GM23338 (cell line): ENCODE data around the gene NEK3. TPM values are rescaled to one million over a fixed set of nuclear protein-coding genes. Genes with fewer than 3 reads are reported as not detected.
"Not testable (repeated sequence)": the region's sequence is repeated elsewhere in the genome, so short reads cannot be mapped to it uniquely, and the experiment has no call there.

Experiments
- ATAC-seq: fragments of 200-7000 bp; cut with Tn5 transposase; 3 replicates; pipeline ENCODE4 v1.9.1; 2020
- DNase-seq: peaks from one replicate; pipeline ENCODE4 v3.0.0-alpha.2; 2015; ENCODE audit warnings: low spot score
- H2AFZ ChIP-seq: fragments of 200-600 bp; sonication (generic); 2 replicates; pipeline ENCODE4 v1.8.0; 2016; ENCODE audit warnings: antibody characterized with exemption, mild to moderate bottlenecking, moderate library complexity
- H3F3A ChIP-seq: fragments of 200-600 bp; sonication (generic); replicated peaks from 2 replicates; pipeline ENCODE4 v1.8.0; 2017; ENCODE audit warnings: antibody characterized with exemption, mixed run types, low read depth
- H3K27ac ChIP-seq: fragments of 200-600 bp; sonication (generic); 2 replicates; pipeline ENCODE4 v1.6.1; 2016; ENCODE audit warnings: low read depth
- H3K27me3 ChIP-seq: fragments of 200-600 bp; sonication (generic); 2 replicates; pipeline ENCODE4 v1.8.0; 2016; ENCODE audit warnings: mild to moderate bottlenecking, mixed run types, moderate library complexity; ENCODE audit not compliant: insufficient read depth
- H3K36me3 ChIP-seq: fragments of 200-600 bp; sonication (generic); 2 replicates; pipeline ENCODE4 v1.8.0; 2016; ENCODE audit warnings: mild to moderate bottlenecking; ENCODE audit not compliant: insufficient read depth
- H3K4me1 ChIP-seq: fragments of 200-600 bp; sonication (generic); 2 replicates; pipeline ENCODE4 v1.8.0; 2016; ENCODE audit warnings: mild to moderate bottlenecking, moderate library complexity; ENCODE audit not compliant: insufficient read depth
- H3K4me2 ChIP-seq: fragments of 200-600 bp; sonication (generic); 2 replicates; pipeline ENCODE4 v1.7.1; 2017; ENCODE audit warnings: mixed run types
- H3K4me3 ChIP-seq: fragments of 200-600 bp; sonication (generic); 2 replicates; pipeline ENCODE4 v1.6.1; 2016; ENCODE audit warnings: mixed run types
- H3K79me2 ChIP-seq: fragments of 200-600 bp; sonication (generic); replicated peaks from 2 replicates; pipeline ENCODE4 v1.8.0; 2017; ENCODE audit warnings: mild to moderate bottlenecking; ENCODE audit not compliant: insufficient read depth
- H3K9me2 ChIP-seq: fragments of 200-600 bp; sonication (generic); 2 replicates; pipeline ENCODE4 v1.8.0; 2017; ENCODE audit not compliant: insufficient read depth
- H4K20me1 ChIP-seq: fragments of 200-600 bp; sonication (generic); replicated peaks from 2 replicates; pipeline ENCODE4 v1.8.0; 2017; ENCODE audit warnings: mild to moderate bottlenecking; ENCODE audit not compliant: insufficient read depth
- H3K27ac Mint-ChIP-seq: 2 replicates; pipeline ENCODE4 v1.8.0; 2020; ENCODE audit warnings: inconsistent platforms, mild to moderate bottlenecking, moderate library complexity, mixed read lengths
- H3K27me3 Mint-ChIP-seq: 3 replicates; pipeline ENCODE4 v1.8.0; 2022; ENCODE audit warnings: low read depth, mild to moderate bottlenecking, moderate library complexity, mixed read lengths, inconsistent platforms; ENCODE audit not compliant: insufficient read depth, poor library complexity
- H3K36me3 Mint-ChIP-seq: 3 replicates; pipeline ENCODE4 v1.8.0; 2021; ENCODE audit warnings: low read depth, mild to moderate bottlenecking, inconsistent platforms, moderate library complexity, mixed read lengths
- H3K4me1 Mint-ChIP-seq: 3 replicates; pipeline ENCODE4 v1.8.0; 2020; ENCODE audit warnings: mild to moderate bottlenecking, inconsistent platforms, mixed read lengths
- H3K4me3 Mint-ChIP-seq: 3 replicates; pipeline ENCODE4 v1.8.0; 2021; ENCODE audit warnings: moderate library complexity, mild to moderate bottlenecking, inconsistent platforms, mixed read lengths
- H3K9me3 Mint-ChIP-seq: 3 replicates; pipeline ENCODE4 v1.8.0; 2020; ENCODE audit warnings: moderate library complexity, mild to moderate bottlenecking, inconsistent platforms, mixed read lengths
- CTCF ChIP-seq, 2 experiments: fragments of 200-600 bp in 1 of 2; sonication (generic) in 1 of 2; conservative IDR thresholded peaks; 2 replicates each; pipeline versions ENCODE4 v1.5.1 to v1.6.1; 2016 to 2017; ENCODE audit warnings: antibody characterized with exemption in 2 of 2, low read depth in 2 of 2, mild to moderate bottlenecking in 2 of 2, moderate library complexity in 1 of 2
- ETS1 ChIP-seq: IDR thresholded peaks from 2 replicates; pipeline ENCODE4 v1.6.1; 2016; ENCODE audit warnings: antibody characterized with exemption
- EZH2 ChIP-seq: fragments of 200-600 bp; sonication (generic); IDR thresholded peaks from one replicate; pipeline ENCODE4 v1.8.0; 2017; ENCODE audit warnings: antibody characterized with exemption, mild to moderate bottlenecking, low read depth; ENCODE audit not compliant: unreplicated experiment
- NANOG ChIP-seq: IDR thresholded peaks from 2 replicates; pipeline ENCODE4 v1.6.1; 2016; ENCODE audit warnings: antibody characterized with exemption, borderline replicate concordance
- POLR2AphosphoS5 ChIP-seq: IDR thresholded peaks from 2 replicates; pipeline ENCODE4 v1.6.1; 2016; ENCODE audit warnings: antibody characterized with exemption, low read depth
- STAT1 ChIP-seq: IDR thresholded peaks from one replicate; pipeline ENCODE4 v1.6.1; 2016; ENCODE audit warnings: antibody characterized with exemption; ENCODE audit not compliant: unreplicated experiment
- ZNF462 ChIP-seq: fragments of 250-450 bp; sonication (Bioruptor Pico); IDR thresholded peaks from 2 replicates; pipeline ENCODE4 v1.5.0; 2020; ENCODE audit warnings: mild to moderate bottlenecking, moderate library complexity
- long read RNA-seq: library from polyadenylated mRNA; unstranded; transcript quantifications from one replicate; pipeline ENCODE4 v2.0.0, GENCODE V29; 2020; ENCODE audit not compliant: unreplicated experiment
- polyA plus RNA-seq: library from polyadenylated mRNA; unstranded; fragments of >200 nt; fragmentation: Nextera tagmentation; extraction: Ambion mirVana; gene quantifications from 2 replicates; pipeline ENCODE4 v1.2.1, GENCODE V29; 2016
- total RNA-seq: library from RNA; depleted of rRNA; stranded (reverse); fragments of >200 nt; shearing (Covaris generic); gene quantifications from 2 replicates; pipeline ENCODE4 v1.2.3, GENCODE V29; 2014; rRNA removed

The NEK3 gene
- 26.6 and 26.7 TPM in 2 replicates for total RNA-seq
- polyA plus RNA-seq: 26.8 and 27.9 TPM in 2 replicates
- long read RNA-seq, transcript NEK3-205 (16 exons, 2,396 nt): major isoform, 5 of 12 reads
- long read RNA-seq, partial matches to known transcripts: 3 of 12 reads
- long read RNA-seq, other reads (novel, unspliced or antisense): 4 of 12 reads

GRCh38 chr13:52159159-52159982 lies at the start of gene NEK3:
NEK3 (minus strand) TSS chr13:52159597; CDS start chr13:52156191, 3,406 bp downstream.
- no peaks in the 10 kb centered on the region for H3K36me3 ChIP-seq
- H3K9me3 Mint-ChIP-seq: peaks cover 6% of the 10 kb centered on the region
- H3F3A ChIP-seq: no peaks in the 10 kb centered on the region
- H3K4me3 Mint-ChIP-seq: peak within 1 kb of the TSS; percentile 88
- no peaks in the 10 kb centered on the region for H4K20me1 ChIP-seq
- no peak within 1 kb of the TSS for H3K27ac ChIP-seq
- ATAC-seq: peak; percentile 97
- peak within 1 kb of the TSS; percentile 25; the same call in 1 of the 2 replicates for H3K27ac Mint-ChIP-seq
- peak within 1 kb of the TSS; percentile 86 for H3K4me3 ChIP-seq
- peaks cover 7% of the 10 kb centered on the region for H3K27me3 ChIP-seq
- H3K4me1 Mint-ChIP-seq: peaks cover 31% of the 10 kb centered on the region
- peak; percentile 88 for DNase-seq
- H3K4me2 ChIP-seq: peak within 1 kb of the TSS; percentile 90
- H2AFZ ChIP-seq: peak within 1 kb of the TSS; percentile 98
- peaks cover 5% of the 10 kb centered on the region for H3K36me3 Mint-ChIP-seq
- TF ChIP-seq CTCF (conservative IDR thresholded peaks at IDR 0.05; ENCODE audit: low read depth in 2 of 2): no peak
- no peak for TF ChIP-seq NANOG
- TF ChIP-seq EZH2: no peak
- no peak for TF ChIP-seq ETS1
- no peak for TF ChIP-seq ZNF462 (CRISPR knock-in tag)
- peak; percentile 64; the same call in 1 of the 2 replicates for TF ChIP-seq POLR2AphosphoS5
- no peak for TF ChIP-seq STAT1
- peaks cover 29% of the 10 kb centered on the region for H3K4me1 ChIP-seq
- H3K9me2 ChIP-seq: no peaks in the 10 kb centered on the region
- peaks cover 3% of the 10 kb centered on the region; the same call in 1 of the 2 replicates for H3K79me2 ChIP-seq
- peaks cover 9% of the 10 kb centered on the region for H3K27me3 Mint-ChIP-seq

- DNase-seq, ATAC-seq, H3K27me3 Mint-ChIP-seq, H3K4me1 ChIP-seq, H3K4me2 ChIP-seq, H3K4me3 Mint-ChIP-seq, H3F3A ChIP-seq, H2AFZ ChIP-seq, H3K36me3 ChIP-seq, H3K27me3 ChIP-seq, H3K9me3 Mint-ChIP-seq, H3K27ac ChIP-seq, H3K36me3 Mint-ChIP-seq, H3K9me2 ChIP-seq, H3K79me2 ChIP-seq, H3K27ac Mint-ChIP-seq, H4K20me1 ChIP-seq, H3K4me3 ChIP-seq, H3K4me1 Mint-ChIP-seq: not testable (repeated sequence)
These were observed 49.0 kb upstream of the NEK3 start for GRCh38 chr13:52208384-52208783.
